ENCODE measurements around the gene GLT8D2. TPM values are rescaled to one million over a fixed set of nuclear protein-coding genes. Genes with fewer than 3 reads are reported as not detected.

Gene GLT8D2
- total RNA-seq, 1 donor from 2014 or later = 9.4 TPM

DNA sequence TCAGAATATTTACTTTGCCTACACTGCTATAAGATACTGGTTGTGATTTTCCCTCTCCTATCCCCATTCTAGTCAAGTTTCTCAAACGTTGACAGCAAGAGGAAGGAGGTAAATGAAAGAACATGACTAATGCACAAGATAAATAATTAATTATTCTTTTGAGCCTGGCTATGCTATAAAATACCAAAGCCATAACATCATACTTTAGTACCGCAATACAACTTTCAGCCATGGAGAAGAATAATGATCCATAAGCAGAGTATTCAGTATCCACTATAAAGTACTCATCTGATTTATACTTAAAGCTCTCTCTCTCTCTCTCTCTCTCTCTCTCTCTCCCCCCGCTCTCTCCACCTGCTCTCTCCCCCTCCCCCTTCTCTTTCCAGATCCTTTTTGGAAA is 43.1 kb downstream of the GLT8D2 start:
- FAIRE-seq = no peak
- no peak for DNase-seq (ENCODE audit: low spot score in 2 of 2)

DNA sequence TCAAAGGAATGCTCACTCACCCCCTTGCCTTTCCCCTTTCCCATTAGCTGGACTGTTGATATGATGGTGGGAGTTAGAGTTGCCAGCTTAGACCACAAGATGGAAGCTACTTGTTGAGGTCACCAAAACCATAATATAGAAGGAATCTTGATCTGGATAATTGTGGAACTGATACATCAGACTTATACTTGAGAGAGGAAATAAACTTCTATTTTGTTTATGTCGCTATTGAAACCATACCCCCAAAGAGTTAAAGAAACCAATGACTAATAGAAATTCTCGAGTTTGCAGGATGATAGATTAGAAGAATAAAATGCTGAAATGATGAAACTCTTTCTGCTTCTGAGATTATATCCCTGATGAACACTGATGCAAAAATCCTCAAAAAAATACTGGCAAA is 46.4 kb downstream of the GLT8D2 start:
- FAIRE-seq (no peak), DNase-seq (ENCODE audit: low spot score in 2 of 2) (no peak)

- FAIRE-seq = no peak
- no peak for DNase-seq (ENCODE audit: low spot score in 2 of 2)
Measured at GRCh38 chr12:104002686-104003085, 47.3 kb downstream of the GLT8D2 start.

- FAIRE-seq (no peak), DNase-seq (ENCODE audit: low spot score in 2 of 2) (no peak)
Measured at GRCh38 chr12:104000807-104001434, 49.1 kb downstream of the GLT8D2 start.

DNA sequence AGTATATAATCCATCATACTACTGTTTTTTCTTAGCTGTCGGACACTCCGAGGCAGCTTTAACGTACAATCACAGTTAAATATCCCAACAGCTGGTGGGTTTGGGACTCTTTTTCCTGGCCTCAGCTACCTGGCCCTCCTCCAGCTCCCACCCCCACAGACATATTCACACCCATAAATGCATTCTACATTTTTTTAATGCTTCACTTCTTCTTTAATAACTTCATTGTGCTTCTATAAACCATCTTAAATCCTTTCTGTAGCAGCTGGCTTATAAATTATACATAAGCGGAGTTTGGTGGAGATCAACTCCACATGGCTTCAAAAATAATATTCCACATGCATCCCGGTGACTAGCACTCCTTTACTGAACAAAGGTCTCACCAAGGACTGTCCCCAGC is 51.0 kb downstream of the GLT8D2 start:
- no peak for DNase-seq (ENCODE audit: low spot score in 2 of 2)
- no peak for FAIRE-seq

- FAIRE-seq = no peak
- no peak for DNase-seq (ENCODE audit: low spot score in 2 of 2)
Measured at GRCh38 chr12:103997286-103997900, 52.6 kb downstream of the GLT8D2 start.

DNA sequence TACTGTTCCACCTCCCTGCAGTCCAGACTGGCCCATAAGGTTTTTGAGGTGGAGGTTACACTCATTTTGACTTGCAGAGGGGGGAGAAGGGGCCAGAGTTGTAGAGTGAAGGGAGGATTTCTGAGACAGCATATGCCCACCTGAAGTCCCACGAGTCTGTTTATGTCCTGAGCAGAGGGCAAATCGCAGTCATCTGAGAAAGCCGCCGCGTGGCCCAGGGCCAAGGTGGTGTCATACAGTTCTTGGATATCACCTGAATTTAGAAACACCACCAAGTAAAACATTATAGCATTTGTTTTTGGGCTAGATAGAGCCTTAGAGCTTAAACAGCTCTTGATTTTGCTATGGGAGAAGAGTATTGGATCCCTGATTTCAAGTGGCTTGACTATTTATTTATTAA is 53.4 kb downstream of the GLT8D2 start:
- no peak for FAIRE-seq
- DNase-seq (ENCODE audit: low spot score in 2 of 2) = no peak

DNA sequence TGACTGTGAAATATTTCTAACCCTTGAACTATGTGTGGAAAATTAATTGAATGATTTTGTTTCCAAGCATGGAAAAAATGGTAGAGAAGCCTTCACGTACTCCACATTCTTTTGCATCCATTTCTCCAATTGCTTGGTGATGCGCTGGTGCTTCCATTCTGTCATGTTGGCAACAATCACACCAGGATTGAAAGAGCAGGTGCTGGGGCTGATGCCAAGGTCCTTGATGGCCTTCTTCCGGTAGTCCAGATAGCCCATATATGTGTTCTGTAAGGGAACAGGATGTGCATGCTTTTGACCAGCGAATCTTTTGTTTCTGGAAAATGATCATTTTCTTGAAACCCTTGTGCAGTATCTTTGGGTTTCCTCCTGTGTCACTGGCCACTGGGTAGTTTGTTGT is 55.8 kb downstream of the GLT8D2 start:
- DNase-seq (ENCODE audit: low spot score in 2 of 2) (no peak), FAIRE-seq (no peak)

GRCh38 chr12:103986829-103987228 is 63.2 kb downstream of the GLT8D2 start:
- FAIRE-seq = no peak
- DNase-seq (ENCODE audit: low spot score in 2 of 2) = no peak

GRCh38 chr12:103978384-103978982 is 71.5 kb downstream of the GLT8D2 start:
- FAIRE-seq = no peak
- DNase-seq (ENCODE audit: low spot score in 2 of 2) = no peak

DNA sequence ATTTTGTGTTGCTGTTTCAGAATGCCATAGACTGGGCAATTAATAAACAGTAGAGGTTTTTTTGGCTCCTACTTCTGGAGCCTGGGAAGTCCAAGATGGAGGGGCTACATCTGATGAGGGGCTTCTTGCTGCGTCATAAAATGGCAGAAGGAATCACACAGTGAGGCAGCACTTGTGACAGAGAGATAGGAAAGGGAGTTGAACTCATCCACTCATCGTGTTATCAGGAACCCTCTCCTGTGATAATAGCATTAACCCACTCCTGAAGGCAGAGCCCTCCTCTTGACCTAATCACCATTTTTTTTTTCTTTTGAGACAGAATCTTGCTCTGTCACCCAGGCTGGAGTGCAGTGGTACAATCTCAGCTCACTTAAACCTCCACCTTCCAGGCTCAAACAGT is 74.6 kb downstream of the GLT8D2 start:
- DNase-seq (ENCODE audit: low spot score in 2 of 2) = no peak
- FAIRE-seq = no peak

DNA sequence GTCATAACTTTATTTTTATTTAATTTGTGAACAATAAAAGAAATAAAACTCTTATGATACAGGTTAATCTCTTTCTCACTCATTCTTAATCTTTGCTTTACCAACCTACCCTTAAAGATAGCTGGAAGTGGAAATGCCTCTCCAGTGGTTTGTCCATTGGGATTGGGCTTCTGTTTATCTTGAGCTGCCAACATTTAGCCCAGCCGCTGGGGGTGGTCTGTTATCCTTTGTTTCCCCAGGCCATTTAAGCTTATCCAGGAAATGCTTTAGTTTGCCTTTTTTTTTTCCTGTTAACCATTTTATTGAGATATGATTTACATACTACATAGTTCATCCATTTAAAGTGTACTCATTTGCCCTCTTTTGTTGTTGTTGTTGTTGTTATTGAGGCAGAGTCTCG is 76.1 kb downstream of the GLT8D2 start:
- FAIRE-seq = no peak
- DNase-seq (ENCODE audit: low spot score in 2 of 2) = no peak

DNA sequence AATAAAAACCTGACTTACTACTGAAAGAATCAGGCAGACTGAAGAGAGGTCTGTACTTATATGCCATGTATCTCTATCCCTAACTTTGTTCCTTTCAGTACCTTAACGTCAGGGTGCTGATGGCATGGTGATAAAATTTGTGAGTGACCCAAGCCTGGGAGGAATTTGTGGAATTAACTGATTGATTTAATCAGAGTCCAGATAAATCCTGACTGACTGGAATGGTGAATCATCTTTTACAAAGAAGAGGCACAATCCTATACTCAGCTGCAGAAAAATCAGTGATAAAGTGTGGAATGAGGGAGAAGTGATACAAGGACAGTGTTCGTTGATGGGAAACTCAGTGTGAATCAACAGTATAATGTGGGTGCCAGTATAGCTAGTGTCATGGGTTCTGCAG is 80.6 kb downstream of the GLT8D2 start:
- no peak for DNase-seq (ENCODE audit: low spot score in 2 of 2)
- no peak for FAIRE-seq

DNA sequence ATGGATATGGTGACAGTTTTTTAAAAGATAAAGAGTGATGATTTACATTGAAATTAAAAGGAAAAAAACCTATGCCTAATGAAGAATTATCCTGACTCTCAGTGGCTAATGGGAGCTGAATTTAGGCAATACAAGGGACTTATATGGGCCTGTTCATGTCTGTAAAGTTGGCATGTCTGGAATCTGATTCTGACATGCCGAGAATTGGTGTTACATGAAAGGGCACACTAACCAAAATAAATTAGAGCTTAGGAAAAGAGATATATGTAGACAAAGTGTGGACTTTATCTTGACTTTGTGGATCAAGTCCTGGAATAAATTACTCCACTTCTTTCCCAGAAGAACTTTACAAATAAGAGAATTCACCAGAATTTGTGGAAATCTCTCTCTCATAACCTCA is 83.3 kb downstream of the GLT8D2 start:
- no peak for FAIRE-seq
- DNase-seq (ENCODE audit: low spot score in 2 of 2) = no peak

DNA sequence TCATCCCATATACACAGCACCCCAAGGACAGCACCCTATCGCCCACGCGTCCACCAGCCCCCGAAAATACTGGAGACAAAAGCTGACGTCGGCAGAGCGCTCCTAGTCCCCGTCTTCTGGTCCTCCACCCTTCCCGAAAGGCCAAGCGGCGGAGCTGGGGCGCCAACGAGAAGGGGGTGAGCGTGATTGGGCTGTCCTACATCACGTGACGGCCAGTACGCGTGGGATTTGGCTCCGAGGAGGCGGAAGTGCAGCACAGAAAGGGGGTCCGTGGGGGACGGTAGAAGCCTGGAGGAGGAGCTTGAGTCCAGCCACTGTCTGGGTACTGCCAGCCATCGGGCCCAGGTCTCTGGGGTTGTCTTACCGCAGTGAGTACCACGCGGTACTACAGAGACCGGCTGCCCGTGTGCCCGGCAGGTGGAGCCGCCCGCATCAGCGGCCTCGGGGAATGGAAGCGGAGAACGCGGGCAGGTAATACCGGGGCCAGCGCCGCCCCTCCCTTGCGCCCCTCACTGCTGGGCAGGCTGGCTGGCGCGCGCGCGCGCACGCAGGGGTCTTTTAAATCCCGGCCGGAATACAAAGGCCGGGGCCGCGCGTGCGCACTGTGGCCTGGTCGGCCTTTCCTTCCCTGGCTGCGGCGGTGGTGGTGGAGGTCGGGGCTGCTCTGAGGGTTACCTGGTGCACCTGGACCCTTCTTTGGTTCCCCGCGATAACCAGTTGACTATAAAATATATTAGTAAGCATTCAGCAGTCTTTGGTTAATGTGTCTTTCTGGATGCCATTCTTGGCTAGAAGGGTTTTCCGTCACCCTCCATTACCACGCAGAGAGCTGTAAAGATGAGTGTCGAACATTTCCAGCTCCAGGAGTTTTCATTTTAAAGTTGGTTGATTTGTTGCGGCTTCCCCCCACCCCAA is 84.1 kb downstream of the GLT8D2 start, which contains the start of gene TDG:
TSS of gene TDG (plus strand) at position 283 of the 915 bp plus-strand sequence. CDS start at position 449, 166 bp downstream.
- DNase-seq (ENCODE audit: low spot score in 2 of 2) (peak; percentile 86 to 87), FAIRE-seq (no peak)

GRCh38 chr12:103965255-103965589 is 84.8 kb downstream of the GLT8D2 start:
- DNase-seq (ENCODE audit: low spot score in 2 of 2) (no peak), FAIRE-seq (no peak)

DNA sequence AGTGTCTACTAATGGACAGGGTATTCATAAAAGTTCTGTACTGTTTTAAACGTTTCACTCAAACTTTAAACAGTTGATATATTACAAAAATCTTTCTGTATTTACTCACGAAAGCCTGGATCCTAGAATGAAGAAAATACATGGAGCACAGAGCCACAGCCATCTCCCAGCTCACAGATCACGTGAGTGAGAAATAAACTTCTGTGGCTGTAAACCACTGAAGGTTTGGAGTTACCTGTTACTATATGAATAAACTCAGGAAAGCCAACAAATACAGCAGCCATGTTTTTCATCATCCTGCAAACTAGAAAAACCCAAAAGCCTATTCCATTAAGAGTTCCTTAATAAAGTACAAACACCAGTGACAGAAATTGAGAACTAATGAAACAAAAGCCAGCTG is 85.2 kb downstream of the GLT8D2 start:
- FAIRE-seq (no peak), DNase-seq (ENCODE audit: low spot score in 2 of 2) (no peak)

DNA sequence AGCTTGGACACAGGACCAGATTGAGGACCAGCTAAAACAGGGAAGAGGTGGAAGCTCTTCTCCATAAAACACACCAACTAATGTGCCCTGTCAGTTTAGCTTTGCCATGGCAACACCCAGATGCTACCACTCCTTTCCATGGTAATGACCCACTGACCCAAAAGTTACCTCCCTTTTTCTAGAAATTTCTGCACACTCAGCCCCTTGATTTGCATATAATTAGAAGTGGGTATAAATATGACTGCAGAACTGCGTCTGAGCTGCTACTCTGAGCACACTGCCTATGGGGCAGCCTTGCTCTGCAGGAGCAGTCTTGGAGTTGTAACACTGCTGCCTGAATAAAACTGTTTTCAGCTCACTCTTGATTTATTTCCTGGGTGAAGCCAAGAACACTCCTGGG is 87.5 kb downstream of the GLT8D2 start:
- no peak for FAIRE-seq

DNA sequence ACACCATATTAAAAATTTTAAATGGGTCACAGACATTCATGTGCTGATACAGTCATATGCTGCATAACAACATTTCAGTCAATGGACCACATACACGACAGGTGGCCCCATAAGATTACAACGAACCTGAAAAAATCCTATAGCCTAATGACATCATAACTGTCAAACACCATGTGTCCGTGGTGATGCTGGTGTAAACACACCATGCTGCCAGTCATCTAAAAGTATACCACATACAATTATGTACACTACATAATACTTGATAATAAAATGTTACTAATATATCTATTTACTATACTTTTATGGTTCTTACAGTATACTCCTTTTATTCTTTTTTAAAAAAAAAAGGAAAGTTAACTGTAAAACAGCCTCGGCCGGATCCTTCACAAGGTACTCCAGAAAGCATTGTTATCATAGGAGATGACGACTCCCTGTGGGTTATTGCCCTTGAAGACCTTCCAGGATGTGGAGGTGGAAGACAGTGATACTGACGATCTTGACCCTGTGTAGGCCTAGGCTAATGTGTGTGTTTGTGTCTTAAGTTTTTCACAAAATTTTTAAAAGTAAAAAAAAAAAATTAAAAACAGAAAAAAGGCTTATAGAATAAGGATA is 89.3 kb downstream of the GLT8D2 start:
- DNase-seq (ENCODE audit: low spot score in 2 of 2) (no peak), FAIRE-seq (no peak)

More for the DNA sequence above, 87.5 kb downstream of the GLT8D2 start:
- DNase-seq (ENCODE audit: low spot score in 2 of 2) = no peak

DNA sequence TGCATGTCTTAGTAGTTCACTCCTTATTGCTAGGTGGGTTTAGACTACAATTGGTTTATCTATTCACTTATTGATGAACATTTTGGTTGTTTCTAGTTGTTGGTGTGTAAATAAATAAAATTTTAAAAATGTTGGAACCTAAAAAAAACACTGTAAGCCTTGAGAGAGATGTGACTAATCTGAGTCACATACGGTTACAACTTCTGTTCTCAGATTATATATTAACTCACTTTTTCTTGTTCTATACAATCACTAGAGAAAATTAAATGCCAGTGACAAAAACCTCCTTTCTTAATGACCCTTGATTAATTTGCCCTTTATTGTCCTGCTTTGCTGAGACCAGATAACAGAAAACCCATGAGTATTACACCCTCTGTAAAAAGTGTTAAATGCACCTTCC is 91.4 kb downstream of the GLT8D2 start:
- DNase-seq (ENCODE audit: low spot score in 2 of 2) = no peak
- FAIRE-seq = no peak

Data from frontal cortex (tissue), 4 donors.